Measurements from ENCODE around the gene ZNF687.

The ZNF687 gene

GRCh38 chr1:151294742-151295462 lies 12.8 kb downstream of the ZNF687 start:
- H3K4me3 ChIP-seq (ENCODE audit: low read depth, low read length): no peak overlapping the region
- DNase-seq (ENCODE audit: low read depth): no peak

GRCh38 chr1:151309811-151310323 lies 27.8 kb downstream of the ZNF687 start:
- in situ Hi-C loops (cut with HindIII; ENCODE audit: low sequenced_read_pairs): no loop called here
- TF ChIP-seq, protein P1, sequence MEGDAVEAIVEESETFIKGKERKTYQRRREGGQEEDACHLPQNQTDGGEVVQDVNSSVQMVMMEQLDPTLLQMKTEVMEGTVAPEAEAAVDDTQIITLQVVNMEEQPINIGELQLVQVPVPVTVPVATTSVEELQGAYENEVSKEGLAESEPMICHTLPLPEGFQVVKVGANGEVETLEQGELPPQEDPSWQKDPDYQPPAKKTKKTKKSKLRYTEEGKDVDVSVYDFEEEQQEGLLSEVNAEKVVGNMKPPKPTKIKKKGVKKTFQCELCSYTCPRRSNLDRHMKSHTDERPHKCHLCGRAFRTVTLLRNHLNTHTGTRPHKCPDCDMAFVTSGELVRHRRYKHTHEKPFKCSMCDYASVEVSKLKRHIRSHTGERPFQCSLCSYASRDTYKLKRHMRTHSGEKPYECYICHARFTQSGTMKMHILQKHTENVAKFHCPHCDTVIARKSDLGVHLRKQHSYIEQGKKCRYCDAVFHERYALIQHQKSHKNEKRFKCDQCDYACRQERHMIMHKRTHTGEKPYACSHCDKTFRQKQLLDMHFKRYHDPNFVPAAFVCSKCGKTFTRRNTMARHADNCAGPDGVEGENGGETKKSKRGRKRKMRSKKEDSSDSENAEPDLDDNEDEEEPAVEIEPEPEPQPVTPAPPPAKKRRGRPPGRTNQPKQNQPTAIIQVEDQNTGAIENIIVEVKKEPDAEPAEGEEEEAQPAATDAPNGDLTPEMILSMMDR (IDR thresholded peaks at IDR 0.05; ENCODE audit: low read depth, low read length, missing control alignments): no peak
- no peak overlapping the region for H3K4me3 ChIP-seq (ENCODE audit: low read depth, low read length)
- DNase-seq (ENCODE audit: low read depth): no peak

More at GRCh38 chr1:151294742-151295462, 12.8 kb downstream of the ZNF687 start:
- TF ChIP-seq, protein P1 (IDR thresholded peaks at IDR 0.05; ENCODE audit: low read depth, low read length, missing control alignments): no peak
- in situ Hi-C loops (cut with HindIII; ENCODE audit: low sequenced_read_pairs): no loop called here

GRCh38 chr1:151311011-151311410 lies 28.9 kb downstream of the ZNF687 start:
- in situ Hi-C loops (cut with HindIII; ENCODE audit: low sequenced_read_pairs): no loop called here
- no peak overlapping the region for H3K4me3 ChIP-seq (ENCODE audit: low read depth, low read length)
- TF ChIP-seq, protein P1 (IDR thresholded peaks at IDR 0.05; ENCODE audit: low read depth, low read length, missing control alignments): no peak
- no peak for DNase-seq (ENCODE audit: low read depth)

GRCh38 chr1:151311589-151312331 lies 29.7 kb downstream of the ZNF687 start:
- TF ChIP-seq, protein P1 (IDR thresholded peaks at IDR 0.05; ENCODE audit: low read depth, low read length, missing control alignments): peak; percentile 3
- no peak overlapping the region for H3K4me3 ChIP-seq (ENCODE audit: low read depth, low read length)
- in situ Hi-C loops (cut with HindIII; ENCODE audit: low sequenced_read_pairs): no loop called here

DNA sequence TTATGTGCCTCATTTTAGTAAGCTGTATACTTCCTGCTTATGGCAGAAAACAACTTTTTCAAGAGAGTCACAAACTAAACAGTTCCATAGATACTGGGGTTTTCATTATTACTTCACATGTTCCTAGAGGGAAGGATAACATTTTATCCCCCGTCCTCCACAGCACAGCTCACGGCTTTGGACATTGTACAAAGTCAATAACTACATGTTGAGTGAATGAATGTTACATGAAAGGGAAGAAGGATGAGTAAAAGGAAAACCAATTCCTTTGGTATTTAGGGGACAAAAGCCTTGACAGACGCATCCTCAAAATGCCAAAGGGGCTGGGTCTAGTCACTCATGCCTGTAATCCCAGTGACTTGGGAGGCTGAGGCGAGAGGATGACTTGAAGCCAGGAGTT lies 30.3 kb downstream of the ZNF687 start:
- TF ChIP-seq, protein P1 (IDR thresholded peaks at IDR 0.05; ENCODE audit: low read depth, low read length, missing control alignments): no peak
- in situ Hi-C loops (cut with HindIII; ENCODE audit: low sequenced_read_pairs): no loop called here
- DNase-seq (ENCODE audit: low read depth): no peak
- H3K4me3 ChIP-seq (ENCODE audit: low read depth, low read length): no peak overlapping the region

More at GRCh38 chr1:151311589-151312331, 29.7 kb downstream of the ZNF687 start:
- peak; percentile 94 for DNase-seq (ENCODE audit: low read depth)

DNA sequence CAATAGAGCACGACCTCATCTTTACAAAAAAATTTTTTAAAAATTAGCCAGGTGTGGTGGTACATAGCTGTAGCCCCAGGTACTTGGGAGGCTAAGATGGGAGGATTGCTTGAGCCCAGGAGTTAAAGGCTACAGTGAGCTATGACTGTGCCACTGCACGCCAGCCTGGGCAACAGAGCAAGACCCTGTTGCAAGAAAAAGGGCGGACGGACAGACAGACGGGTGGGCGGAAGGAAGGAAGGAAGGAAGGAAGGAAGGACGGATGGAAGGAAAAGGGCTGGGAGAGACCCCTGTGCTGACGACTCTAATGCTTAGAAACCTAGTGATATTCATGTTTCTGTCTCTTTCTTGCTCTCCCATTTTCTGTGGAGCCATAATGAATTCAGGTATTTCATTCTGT lies 30.7 kb downstream of the ZNF687 start:
- TF ChIP-seq, protein P1 (IDR thresholded peaks at IDR 0.05; ENCODE audit: low read depth, low read length, missing control alignments): no peak
- in situ Hi-C loops (cut with HindIII; ENCODE audit: low sequenced_read_pairs): no loop called here
- DNase-seq (ENCODE audit: low read depth): no peak
- no peak overlapping the region for H3K4me3 ChIP-seq (ENCODE audit: low read depth, low read length)
